Measurements from ENCODE around the gene FPR3. TPM values are rescaled to one million over a fixed set of nuclear protein-coding genes. Genes with fewer than 3 reads are reported as not detected.
A peak's percentile ranks its signal among the peaks of the same experiment; 100 is the strongest.
"Not testable (repeated sequence)": the region's sequence is repeated elsewhere in the genome, so short reads cannot be mapped to it uniquely, and the experiment has no call there.

FPR3 gene
- total and polyA plus RNA-seq, 9 donors, result 0.17 to 0.84 (median 0.29) TPM

- 87% methylated on average over 4 of the region's 8 CpGs for WGBS (ENCODE audit: insufficient coverage)
- H3K4me3 ChIP-seq (ENCODE audit: low read length); H3K9me3 ChIP-seq (replicated peaks; ENCODE audit: control insufficient read depth, low read depth, low read length); H3K36me3 ChIP-seq (ENCODE audit: control insufficient read depth, insufficient read depth, low read length); DNase-seq; H3K27ac ChIP-seq (ENCODE audit: low read length); H3K4me1 ChIP-seq (ENCODE audit: control insufficient read depth, insufficient read depth, low read length); H3K27me3 ChIP-seq (ENCODE audit: control insufficient read depth, insufficient read depth, low read length): not testable (repeated sequence)
These were observed 10.4 kb downstream of the FPR3 start for GRCh38 chr19:51805396-51805795.

- not testable (repeated sequence) for DNase-seq; H3K4me1 ChIP-seq (ENCODE audit: control insufficient read depth, insufficient read depth, low read length); H3K36me3 ChIP-seq (ENCODE audit: control insufficient read depth, insufficient read depth, low read length); H3K4me3 ChIP-seq (ENCODE audit: low read length); H3K27me3 ChIP-seq (ENCODE audit: control insufficient read depth, insufficient read depth, low read length); H3K27ac ChIP-seq (ENCODE audit: low read length); H3K9me3 ChIP-seq (replicated peaks; ENCODE audit: control insufficient read depth, low read depth, low read length)
- WGBS (ENCODE audit: insufficient coverage), result 100% methylated on average over 1 of the region's 5 CpGs
These were observed 11.6 kb downstream of the FPR3 start for GRCh38 chr19:51806571-51806970.

GRCh38 chr19:51807111-51807701, 12.2 kb downstream of the FPR3 start:
- DNase-seq, result no peak
- Histone ChIP-seq H3K4me1 (ENCODE audit: control insufficient read depth, insufficient read depth, low read length) (no peaks in the 10 kb centered on the region), H3K36me3 (ENCODE audit: control insufficient read depth, insufficient read depth, low read length) (no peaks in the 10 kb centered on the region), H3K27me3 (ENCODE audit: control insufficient read depth, insufficient read depth, low read length) (no peaks in the 10 kb centered on the region), H3K27ac (ENCODE audit: low read length) (no peak overlapping the region), H3K9me3 (replicated peaks; ENCODE audit: control insufficient read depth, low read depth, low read length) (no peaks in the 10 kb centered on the region), H3K4me3 (ENCODE audit: low read length) (no peak overlapping the region)
- 70% methylated on average over 3 of the region's 6 CpGs for WGBS (ENCODE audit: insufficient coverage)

GRCh38 chr19:51807925-51808324, 13.0 kb downstream of the FPR3 start:
- DNase-seq, result no peak
- no peaks in the 10 kb centered on the region for H3K36me3 ChIP-seq (ENCODE audit: control insufficient read depth, insufficient read depth, low read length)
- no peak overlapping the region for H3K4me3 ChIP-seq (ENCODE audit: low read length)
- no peaks in the 10 kb centered on the region for H3K4me1 ChIP-seq (ENCODE audit: control insufficient read depth, insufficient read depth, low read length)
- no CpG with 5 or more reads among the region's 2 CpGs for WGBS (ENCODE audit: insufficient coverage)
- no peak overlapping the region for H3K27ac ChIP-seq (ENCODE audit: low read length)
- no peaks in the 10 kb centered on the region for H3K9me3 ChIP-seq (replicated peaks; ENCODE audit: control insufficient read depth, low read depth, low read length)
- no peaks in the 10 kb centered on the region for H3K27me3 ChIP-seq (ENCODE audit: control insufficient read depth, insufficient read depth, low read length)

- DNase-seq, result no peak
- Histone ChIP-seq H3K4me1 (ENCODE audit: control insufficient read depth, insufficient read depth, low read length) (no peaks in the 10 kb centered on the region), H3K27ac (ENCODE audit: low read length) (no peak overlapping the region), H3K36me3 (ENCODE audit: control insufficient read depth, insufficient read depth, low read length) (no peaks in the 10 kb centered on the region), H3K4me3 (ENCODE audit: low read length) (no peak overlapping the region), H3K9me3 (replicated peaks; ENCODE audit: control insufficient read depth, low read depth, low read length) (no peaks in the 10 kb centered on the region), H3K27me3 (ENCODE audit: control insufficient read depth, insufficient read depth, low read length) (no peaks in the 10 kb centered on the region)
- WGBS (ENCODE audit: insufficient coverage), result 85% methylated on average over 4 of the region's 8 CpGs
These were observed 13.5 kb downstream of the FPR3 start for GRCh38 chr19:51808333-51808986.

- 74% methylated on average over 4 of the region's 4 CpGs for WGBS (ENCODE audit: insufficient coverage)
- no peak overlapping the region for H3K4me3 ChIP-seq (ENCODE audit: low read length)
- H3K4me1 ChIP-seq (ENCODE audit: control insufficient read depth, insufficient read depth, low read length), result no peaks in the 10 kb centered on the region
- no peaks in the 10 kb centered on the region for H3K36me3 ChIP-seq (ENCODE audit: control insufficient read depth, insufficient read depth, low read length)
- no peaks in the 10 kb centered on the region for H3K9me3 ChIP-seq (replicated peaks; ENCODE audit: control insufficient read depth, low read depth, low read length)
- no peaks in the 10 kb centered on the region for H3K27me3 ChIP-seq (ENCODE audit: control insufficient read depth, insufficient read depth, low read length)
- DNase-seq, result no peak
- no peak overlapping the region for H3K27ac ChIP-seq (ENCODE audit: low read length)
These were observed 14.8 kb downstream of the FPR3 start for GRCh38 chr19:51809787-51810186.

GRCh38 chr19:51810223-51810622, 15.3 kb downstream of the FPR3 start:
- no peaks in the 10 kb centered on the region for H3K27me3 ChIP-seq (ENCODE audit: control insufficient read depth, insufficient read depth, low read length)
- no peaks in the 10 kb centered on the region for H3K36me3 ChIP-seq (ENCODE audit: control insufficient read depth, insufficient read depth, low read length)
- no peak overlapping the region for H3K4me3 ChIP-seq (ENCODE audit: low read length)
- 77% methylated on average over 5 of the region's 7 CpGs for whole genome bisulfite sequencing (ENCODE audit: insufficient coverage)
- H3K27ac ChIP-seq (ENCODE audit: low read length), result no peak overlapping the region
- no peaks in the 10 kb centered on the region for H3K9me3 ChIP-seq (replicated peaks; ENCODE audit: control insufficient read depth, low read depth, low read length)
- DNase-seq, result no peak
- H3K4me1 ChIP-seq (ENCODE audit: control insufficient read depth, insufficient read depth, low read length), result no peaks in the 10 kb centered on the region

- H3K9me3 ChIP-seq (replicated peaks; ENCODE audit: control insufficient read depth, low read depth, low read length), result no peaks in the 10 kb centered on the region
- H3K4me3 ChIP-seq (ENCODE audit: low read length), result no peak overlapping the region
- H3K4me1 ChIP-seq (ENCODE audit: control insufficient read depth, insufficient read depth, low read length), result no peaks in the 10 kb centered on the region
- no peaks in the 10 kb centered on the region for H3K36me3 ChIP-seq (ENCODE audit: control insufficient read depth, insufficient read depth, low read length)
- no peaks in the 10 kb centered on the region for H3K27me3 ChIP-seq (ENCODE audit: control insufficient read depth, insufficient read depth, low read length)
- WGBS (ENCODE audit: insufficient coverage), result 85% methylated on average over 10 of the region's 11 CpGs
- DNase-seq, result peak; percentile 81
- peak overlapping the region; percentile 29 for H3K27ac ChIP-seq (ENCODE audit: low read length)
These were observed 16.4 kb downstream of the FPR3 start for GRCh38 chr19:51811344-51811743.

GRCh38 chr19:51815043-51815442, 20.1 kb downstream of the FPR3 start:
- Histone ChIP-seq H3K4me3 (ENCODE audit: low read length) (no peak overlapping the region), H3K27ac (ENCODE audit: low read length) (no peak overlapping the region), H3K27me3 (ENCODE audit: control insufficient read depth, insufficient read depth, low read length) (no peaks in the 10 kb centered on the region), H3K9me3 (replicated peaks; ENCODE audit: control insufficient read depth, low read depth, low read length) (no peaks in the 10 kb centered on the region), H3K4me1 (ENCODE audit: control insufficient read depth, insufficient read depth, low read length) (no peaks in the 10 kb centered on the region), H3K36me3 (ENCODE audit: control insufficient read depth, insufficient read depth, low read length) (no peaks in the 10 kb centered on the region)
- DNase-seq, result no peak
- 83% methylated on average over 3 of the region's 9 CpGs for WGBS (ENCODE audit: insufficient coverage)

GRCh38 chr19:51816711-51817110, 21.8 kb downstream of the FPR3 start:
- 100% methylated on average over 1 of the region's 1 CpG for WGBS (ENCODE audit: insufficient coverage)
- no peak overlapping the region for H3K27ac ChIP-seq (ENCODE audit: low read length)
- DNase-seq, result peak; percentile 40
- H3K4me3 ChIP-seq (ENCODE audit: low read length), result no peak overlapping the region
- H3K9me3 ChIP-seq (replicated peaks; ENCODE audit: control insufficient read depth, low read depth, low read length), result no peaks in the 10 kb centered on the region
- H3K4me1 ChIP-seq (ENCODE audit: control insufficient read depth, insufficient read depth, low read length), result no peaks in the 10 kb centered on the region
- no peaks in the 10 kb centered on the region for H3K27me3 ChIP-seq (ENCODE audit: control insufficient read depth, insufficient read depth, low read length)
- H3K36me3 ChIP-seq (ENCODE audit: control insufficient read depth, insufficient read depth, low read length), result no peaks in the 10 kb centered on the region
